ENCODE results near the gene HS6ST3. TPM values are rescaled to one million over a fixed set of nuclear protein-coding genes. Genes with fewer than 3 reads are reported as not detected.

The HS6ST3 gene
- total RNA-seq, 1 donor from 2014 or later = 8.4 TPM

GRCh38 chr13:96544957-96545356, 455.1 kb downstream of the HS6ST3 start:
- DNase-seq = no peak

DNA sequence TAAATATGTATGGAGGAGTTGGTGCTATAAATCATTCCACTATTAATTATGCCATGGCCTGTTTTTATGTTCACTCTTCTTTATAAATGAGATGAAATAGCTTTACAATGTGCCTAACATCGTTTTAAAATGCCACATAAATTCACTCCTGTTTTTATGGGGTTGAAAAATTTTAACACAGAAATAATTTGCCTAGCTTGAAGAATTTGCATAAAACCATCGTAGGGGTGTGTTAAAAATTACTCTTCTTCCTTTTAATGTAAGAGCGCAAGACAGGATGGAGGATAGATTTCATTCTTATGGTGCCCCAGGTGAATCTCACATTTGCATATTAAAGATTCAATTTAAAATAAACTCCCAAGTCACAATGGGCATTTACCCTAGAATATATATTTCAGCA, 456.6 kb downstream of the HS6ST3 start:
- DNase-seq = no peak

- DNase-seq = peak; percentile 2
Measured at GRCh38 chr13:96551546-96551945, 461.6 kb downstream of the HS6ST3 start.

- DNase-seq = no peak
Measured at GRCh38 chr13:96552559-96552958, 462.7 kb downstream of the HS6ST3 start.

- DNase-seq = no peak
Measured at GRCh38 chr13:96553796-96554195, 463.9 kb downstream of the HS6ST3 start.

GRCh38 chr13:96573563-96573962, 483.7 kb downstream of the HS6ST3 start:
- DNase-seq = no peak

GRCh38 chr13:96575423-96576320, 485.8 kb downstream of the HS6ST3 start:
- DNase-seq = peak; percentile 15

DNA sequence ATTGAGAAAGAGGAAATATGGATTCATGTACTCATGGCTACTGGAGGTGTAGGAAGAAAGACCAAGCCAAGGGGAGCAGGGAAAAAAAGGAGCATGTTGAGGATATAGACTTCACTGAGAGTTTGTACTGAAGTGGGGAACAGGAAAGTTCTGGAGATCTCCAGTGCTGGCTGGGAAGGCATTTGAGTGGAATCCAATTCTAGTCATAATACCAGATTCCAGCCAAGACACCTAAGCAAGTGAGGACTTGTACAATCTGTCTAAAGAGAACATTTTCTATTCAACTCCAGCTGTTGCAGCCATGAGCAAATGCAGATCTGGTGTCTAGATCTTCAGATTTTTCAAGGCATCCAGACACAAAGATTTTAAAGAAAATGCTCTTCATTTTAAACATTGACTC, 491.8 kb downstream of the HS6ST3 start:
- peak; percentile 14 for DNase-seq

DNA sequence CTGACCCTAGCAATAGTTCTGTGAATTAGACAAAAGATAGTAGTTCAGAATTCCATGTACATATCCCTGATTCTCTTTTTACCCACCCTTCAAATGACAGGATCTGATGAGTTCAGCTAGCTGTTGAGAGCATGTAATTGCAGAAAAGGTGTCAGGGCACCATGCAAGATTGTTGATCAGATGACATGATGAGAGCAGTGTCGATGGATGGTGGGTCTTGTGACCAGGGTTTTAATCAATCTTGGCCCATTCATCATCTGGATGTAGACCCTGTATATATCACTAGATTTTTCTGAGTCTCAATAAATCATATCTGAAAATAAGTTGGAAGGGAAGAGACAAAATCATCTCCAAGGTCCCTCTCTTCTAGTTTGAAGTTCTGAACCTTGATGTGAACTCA, 525.3 kb downstream of the HS6ST3 start:
- DNase-seq = no peak

- DNase-seq = no peak
Measured at GRCh38 chr13:96617528-96617927, 527.6 kb downstream of the HS6ST3 start.

DNA sequence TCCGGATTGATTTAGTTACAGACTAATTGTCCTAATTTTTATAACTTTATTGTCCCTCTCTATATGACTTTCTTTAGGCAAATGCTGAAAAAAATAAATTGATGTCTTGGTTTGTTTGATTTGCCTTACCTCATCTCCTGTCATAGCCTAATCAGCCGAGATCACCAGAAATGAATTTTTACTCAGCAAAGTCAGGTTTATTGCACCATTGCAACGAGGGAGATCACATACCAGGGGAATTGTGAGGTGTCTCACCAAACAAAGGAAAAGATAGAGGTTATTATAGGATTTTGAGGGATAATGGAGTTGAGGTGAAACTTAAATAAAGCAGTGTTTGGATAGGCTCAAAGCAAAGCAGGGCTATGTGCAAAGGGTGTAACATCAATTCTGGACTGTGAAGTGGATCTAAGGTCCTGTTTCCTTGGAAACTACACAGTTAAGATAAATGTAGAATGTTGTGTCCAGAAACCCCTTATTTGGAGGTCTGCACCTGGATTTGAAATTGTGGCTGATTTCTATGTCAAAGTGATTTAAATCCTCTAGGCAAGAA, 531.8 kb downstream of the HS6ST3 start:
- DNase-seq = no peak

- no peak for DNase-seq
Measured at GRCh38 chr13:96629331-96629730, 539.4 kb downstream of the HS6ST3 start.

DNA sequence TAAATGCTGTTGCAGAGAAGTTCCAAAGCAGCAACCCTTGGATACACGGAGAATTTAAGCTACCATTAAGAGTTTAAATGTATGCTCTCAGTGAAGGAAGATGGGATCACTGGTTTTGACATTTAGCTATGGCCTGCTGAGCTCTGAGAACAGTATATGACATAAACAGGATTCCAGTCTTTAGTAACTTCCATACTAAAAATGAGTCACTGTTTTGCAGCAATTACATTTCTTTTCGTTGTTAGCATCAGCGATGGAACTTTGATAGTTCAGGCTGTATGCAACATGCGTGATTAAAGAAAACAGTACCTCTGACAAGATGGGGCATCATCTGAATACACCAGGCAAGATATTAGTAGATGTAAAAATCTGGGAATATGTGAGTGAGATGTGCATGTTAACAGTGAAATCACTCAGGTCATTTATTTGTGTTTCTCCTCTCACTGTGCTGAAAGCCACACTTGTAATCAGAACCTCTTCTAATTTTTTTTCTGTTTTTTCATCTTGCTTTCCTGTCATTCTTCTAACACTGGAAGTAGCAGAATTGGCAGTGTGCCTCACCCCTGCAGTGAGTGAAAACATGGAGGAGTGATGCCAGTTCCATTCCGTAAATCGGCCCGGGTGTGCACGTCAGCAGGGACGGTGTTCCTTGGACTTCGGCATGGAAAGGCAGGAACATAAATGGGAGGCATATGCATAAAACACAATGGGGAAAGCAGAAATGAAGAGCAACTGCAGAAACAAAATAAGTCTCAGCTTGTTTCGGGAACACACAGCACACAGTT, 542.8 kb downstream of the HS6ST3 start:
- DNase-seq = peak; percentile 13

DNA sequence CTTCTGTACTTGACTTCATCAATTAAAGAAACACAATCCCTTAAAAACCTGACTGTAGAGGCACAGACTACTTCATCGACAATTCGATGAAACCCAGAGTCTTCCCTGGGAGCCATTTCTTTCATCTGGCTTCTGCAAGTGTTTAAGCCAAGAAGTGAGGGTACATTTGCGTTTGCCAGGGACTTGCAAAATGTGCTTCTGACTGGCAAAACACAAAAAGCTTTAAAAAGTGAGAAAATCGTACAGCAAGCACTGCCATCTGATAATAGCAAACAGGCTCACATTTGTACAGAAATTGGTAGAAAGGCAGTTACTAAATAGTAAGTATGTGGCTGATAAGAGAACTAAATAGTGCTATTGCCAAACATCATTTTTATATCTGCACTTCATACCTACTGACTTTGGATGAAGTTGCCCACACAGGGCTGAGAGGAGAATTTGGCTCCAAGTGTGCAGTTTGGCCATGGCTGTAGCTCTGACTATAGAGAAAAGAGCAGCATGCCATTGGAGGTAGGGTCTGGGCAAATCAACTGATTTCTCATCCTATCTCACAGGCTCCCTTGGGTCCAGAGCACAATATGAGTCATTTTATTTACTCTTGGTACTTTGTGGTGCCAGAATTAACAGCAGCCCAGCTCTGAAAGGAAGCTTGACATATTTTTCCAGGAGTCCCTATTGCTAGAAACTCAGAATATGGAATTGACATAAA, 546.2 kb downstream of the HS6ST3 start:
- no peak for DNase-seq

- no peak for DNase-seq
Measured at GRCh38 chr13:96637039-96637438, 547.1 kb downstream of the HS6ST3 start.

DNA sequence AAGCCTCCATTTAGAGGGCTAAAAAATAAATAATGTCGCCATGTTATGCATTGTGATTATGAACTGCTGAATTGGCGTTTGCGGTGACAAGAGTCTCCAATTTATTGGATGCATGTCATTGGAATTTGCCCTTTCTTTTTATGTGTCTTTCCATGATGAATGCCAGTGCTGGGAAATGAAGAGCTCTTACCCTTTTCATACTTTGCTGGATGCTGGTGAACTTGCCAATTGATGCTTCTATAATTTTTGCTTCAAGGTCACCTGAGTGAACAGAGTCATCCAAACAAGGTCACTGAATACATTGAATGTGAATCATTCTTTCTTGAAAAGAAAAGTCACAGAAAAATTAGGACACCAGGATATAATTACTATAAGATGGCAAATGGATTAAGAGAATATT, 556.2 kb downstream of the HS6ST3 start:
- no peak for DNase-seq

DNA sequence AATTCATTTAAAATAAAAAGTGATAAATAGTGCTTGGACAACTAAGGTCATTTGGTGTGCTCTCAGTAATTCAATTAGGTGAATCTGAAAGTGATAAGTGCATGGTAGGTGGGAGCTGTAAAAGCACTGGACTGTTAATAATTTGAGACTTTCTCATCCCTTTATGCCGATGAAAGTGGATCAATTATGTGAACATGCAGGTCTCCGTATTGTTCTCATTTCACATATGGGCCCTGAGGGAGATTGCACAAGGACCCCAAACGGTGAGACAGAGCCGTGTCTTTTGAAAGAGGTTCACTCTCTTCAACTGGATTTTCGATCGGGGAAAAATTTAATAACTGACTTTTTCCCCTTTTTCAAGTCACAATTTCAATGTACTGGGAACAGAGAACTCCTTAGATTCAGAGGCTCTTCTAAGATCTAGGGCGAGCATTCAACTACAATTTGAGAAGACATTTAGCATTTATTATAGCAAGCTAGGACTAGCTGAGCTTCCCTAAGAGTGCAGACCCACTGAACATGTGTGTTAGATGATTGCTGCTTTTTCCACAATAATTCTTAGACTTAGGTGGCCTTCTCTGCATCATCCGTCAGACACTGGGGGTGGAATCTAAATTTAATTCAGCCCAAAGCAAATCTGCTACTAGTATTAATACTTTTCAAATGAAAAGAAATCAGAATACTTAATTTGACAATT, 556.8 kb downstream of the HS6ST3 start:
- no peak for DNase-seq

- DNase-seq = no peak
Measured at GRCh38 chr13:96650301-96650886, 560.5 kb downstream of the HS6ST3 start.

- no peak for DNase-seq
Measured at GRCh38 chr13:96651598-96651997, 561.7 kb downstream of the HS6ST3 start.

DNA sequence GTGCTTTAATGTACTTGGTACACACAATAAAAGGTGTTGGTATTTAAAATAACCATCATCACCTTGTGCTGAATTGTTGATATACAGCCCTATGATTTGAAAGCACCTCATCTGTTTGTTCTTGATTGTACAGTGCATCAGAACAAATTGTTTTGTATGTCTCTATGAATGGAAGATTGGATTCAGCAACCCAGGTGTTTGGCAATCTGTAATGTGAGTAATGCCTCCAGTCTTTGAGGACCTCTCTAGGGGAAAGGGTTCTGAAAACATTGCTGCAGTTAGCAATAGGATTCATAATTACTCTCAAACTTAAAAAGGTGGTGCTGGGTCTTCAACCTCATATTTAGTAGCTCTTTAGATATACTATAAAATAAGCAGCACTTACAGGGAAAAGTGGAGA, 562.6 kb downstream of the HS6ST3 start:
- no peak for DNase-seq

GRCh38 chr13:96661612-96662011, 571.7 kb downstream of the HS6ST3 start:
- DNase-seq = no peak

- DNase-seq = no peak
Measured at GRCh38 chr13:96662036-96662435, 572.1 kb downstream of the HS6ST3 start.
